Measurements from ENCODE around the gene AVL9. TPM values are rescaled to one million over a fixed set of nuclear protein-coding genes. Genes with fewer than 3 reads are reported as not detected.

The AVL9 gene
- total RNA-seq, 2 donors from 2014 or later = 21.9 to 27.8 TPM

GRCh38 chr7:32501522-32501921 lies 6.2 kb downstream of the AVL9 start:
- H3K4me1 ChIP-seq (replicated peaks) = no peaks in the 10 kb centered on the region
- no peak overlapping the region for H3K27ac ChIP-seq
- no peaks in the 10 kb centered on the region for H3K27me3 ChIP-seq (replicated peaks; ENCODE audit: insufficient read depth)
- TF ChIP-seq CTCF (IDR thresholded peaks at IDR 0.05) (no peak), POLR2A (IDR thresholded peaks at IDR 0.05) (no peak), POLR2AphosphoS5 (IDR thresholded peaks at IDR 0.05) (no peak)
- no peak overlapping the region for H3K4me3 ChIP-seq
- DNase-seq (ENCODE audit: low spot score) = no peak
- WGBS = 48% methylated on average over 1 of the region's 1 CpG
- intact Hi-C loops (cut with DNase I) = no loop called here
- no peaks in the 10 kb centered on the region for H3K36me3 ChIP-seq
- H3K9me3 ChIP-seq = no peaks in the 10 kb centered on the region

GRCh38 chr7:32502728-32503127 lies 7.4 kb downstream of the AVL9 start:
- no peaks in the 10 kb centered on the region for H3K9me3 ChIP-seq
- no peaks in the 10 kb centered on the region for H3K27me3 ChIP-seq (replicated peaks; ENCODE audit: insufficient read depth)
- 87% methylated on average over 4 of the region's 4 CpGs for WGBS
- intact Hi-C loops (cut with DNase I) = no loop called here
- H3K4me3 ChIP-seq = no peak overlapping the region
- no peak overlapping the region for H3K27ac ChIP-seq
- H3K36me3 ChIP-seq = no peaks in the 10 kb centered on the region
- TF ChIP-seq POLR2AphosphoS5 (IDR thresholded peaks at IDR 0.05) (no peak), POLR2A (IDR thresholded peaks at IDR 0.05) (no peak), CTCF (IDR thresholded peaks at IDR 0.05) (no peak)
- no peak for DNase-seq (ENCODE audit: low spot score)
- H3K4me1 ChIP-seq (replicated peaks) = no peaks in the 10 kb centered on the region

DNA sequence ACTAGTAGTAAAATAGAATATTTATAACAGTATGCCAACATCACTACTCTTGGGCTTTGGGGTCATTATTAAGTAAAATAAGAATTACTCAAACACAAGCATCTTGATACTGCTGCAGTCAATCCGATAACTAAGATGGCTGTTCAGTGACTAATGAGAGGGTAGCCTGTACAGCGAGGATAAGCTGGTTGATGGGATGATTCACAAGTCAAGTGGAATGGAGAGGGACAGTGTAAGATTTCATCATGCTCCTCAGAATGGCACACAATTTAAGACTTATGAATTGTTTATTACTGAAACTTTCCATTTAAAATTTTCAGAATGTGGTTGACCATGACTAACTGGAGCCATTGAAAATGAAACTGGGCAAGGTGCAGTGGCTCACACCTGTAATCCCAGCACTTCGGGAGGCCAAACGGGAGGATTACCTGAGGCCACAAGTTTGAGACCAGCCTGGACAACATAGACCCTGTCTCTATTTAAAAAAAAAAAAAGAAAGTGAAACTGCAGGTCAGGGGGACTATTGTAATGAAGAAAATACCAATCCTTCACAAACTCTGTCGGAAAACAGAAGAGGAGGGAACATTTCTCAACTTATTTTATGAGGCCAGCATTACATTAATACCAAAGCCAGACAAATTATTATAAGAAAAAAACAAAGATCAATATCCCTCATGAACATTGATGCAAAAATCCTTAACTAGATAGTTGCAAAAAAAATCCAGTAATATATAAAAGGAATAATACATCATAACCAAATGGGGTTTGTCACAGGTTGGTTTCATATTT lies 11.2 kb downstream of the AVL9 start:
- no peak for DNase-seq (ENCODE audit: low spot score)
- Histone ChIP-seq H3K36me3 (no peaks in the 10 kb centered on the region), H3K27me3 (replicated peaks; ENCODE audit: insufficient read depth) (no peaks in the 10 kb centered on the region), H3K4me1 (replicated peaks) (no peaks in the 10 kb centered on the region), H3K4me3 (no peak overlapping the region), H3K9me3 (no peaks in the 10 kb centered on the region), H3K27ac (no peak overlapping the region)
- TF ChIP-seq CTCF (IDR thresholded peaks at IDR 0.05) = no peak
- TF ChIP-seq POLR2AphosphoS5 (IDR thresholded peaks at IDR 0.05) = no peak
- TF ChIP-seq POLR2A (IDR thresholded peaks at IDR 0.05) = no peak
- WGBS = 92% methylated on average over 5 of the region's 5 CpGs
- intact Hi-C loops (cut with DNase I) = no loop called here

DNA sequence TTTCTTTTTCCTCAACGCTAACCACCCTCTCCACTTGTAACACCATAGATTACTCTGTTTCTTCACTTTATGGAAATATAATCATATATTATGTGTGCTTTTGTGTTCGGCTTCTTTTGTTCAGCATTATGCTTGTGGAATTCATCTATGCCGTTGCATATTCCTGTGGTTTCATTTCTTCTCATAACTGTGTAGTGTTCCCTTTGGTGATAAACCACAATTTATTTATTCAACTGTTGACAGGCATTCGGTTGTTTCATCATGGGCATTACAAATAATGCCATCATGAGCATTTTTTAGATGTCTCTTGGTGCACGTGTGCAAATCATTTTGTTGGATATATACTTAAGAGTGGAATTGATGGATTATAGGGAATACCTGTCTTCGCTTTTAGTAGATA lies 12.1 kb downstream of the AVL9 start:
- Histone ChIP-seq H3K4me3 (no peak overlapping the region), H3K36me3 (no peaks in the 10 kb centered on the region), H3K27me3 (replicated peaks; ENCODE audit: insufficient read depth) (no peaks in the 10 kb centered on the region), H3K4me1 (replicated peaks) (no peaks in the 10 kb centered on the region), H3K9me3 (no peaks in the 10 kb centered on the region), H3K27ac (no peak overlapping the region)
- intact Hi-C loops (cut with DNase I) = no loop called here
- no peak for DNase-seq (ENCODE audit: low spot score)
- TF ChIP-seq POLR2AphosphoS5 (IDR thresholded peaks at IDR 0.05) = no peak
- TF ChIP-seq POLR2A (IDR thresholded peaks at IDR 0.05) = no peak
- no peak for TF ChIP-seq CTCF (IDR thresholded peaks at IDR 0.05)
- WGBS = 92% methylated on average over 6 of the region's 6 CpGs

GRCh38 chr7:32511791-32512190 lies 16.5 kb downstream of the AVL9 start:
- no peaks in the 10 kb centered on the region for H3K36me3 ChIP-seq
- no peak overlapping the region for H3K4me3 ChIP-seq
- H3K9me3 ChIP-seq = no peaks in the 10 kb centered on the region
- no peak overlapping the region for H3K27ac ChIP-seq
- WGBS = 93% methylated on average over 4 of the region's 4 CpGs
- TF ChIP-seq POLR2AphosphoS5 (IDR thresholded peaks at IDR 0.05) (no peak), POLR2A (IDR thresholded peaks at IDR 0.05) (no peak), CTCF (IDR thresholded peaks at IDR 0.05) (no peak)
- H3K27me3 ChIP-seq (replicated peaks; ENCODE audit: insufficient read depth) = no peaks in the 10 kb centered on the region
- no peak for DNase-seq (ENCODE audit: low spot score)
- no peaks in the 10 kb centered on the region for H3K4me1 ChIP-seq (replicated peaks)
- intact Hi-C loops (cut with DNase I) = no loop called here
